Hepatocyte (in vitro differentiated cells): Measurements from ENCODE around the gene ZNF385B.
"Not testable (repeated sequence)": the region's sequence is repeated elsewhere in the genome, so short reads cannot be mapped to it uniquely, and the experiment has no call there.

Source experiments
- EZH2 ChIP-seq: fragments of 200-600 bp; sonication (generic); IDR thresholded peaks from 2 replicates; pipeline ENCODE4 v1.6.1; 2016; ENCODE audit warnings: antibody characterized with exemption, mild to moderate bottlenecking, borderline replicate concordance
- EZH2phosphoT487 ChIP-seq: fragments of 200-600 bp; sonication (generic); IDR thresholded peaks from one replicate; pipeline ENCODE4 v1.6.1; 2018; ENCODE audit warnings: antibody characterized with exemption, mild to moderate bottlenecking, low read depth, moderate library complexity; ENCODE audit not compliant: unreplicated experiment, severe bottlenecking
- TF ChIP-seq, protein P1 (sequence below): fragments of 200-600 bp; sonication (generic); IDR thresholded peaks from 2 replicates; pipeline ENCODE4 v1.5.1; 2016; ENCODE audit warnings: antibody characterized with exemption, mild to moderate bottlenecking; ENCODE audit not compliant: poor library complexity

DNA sequence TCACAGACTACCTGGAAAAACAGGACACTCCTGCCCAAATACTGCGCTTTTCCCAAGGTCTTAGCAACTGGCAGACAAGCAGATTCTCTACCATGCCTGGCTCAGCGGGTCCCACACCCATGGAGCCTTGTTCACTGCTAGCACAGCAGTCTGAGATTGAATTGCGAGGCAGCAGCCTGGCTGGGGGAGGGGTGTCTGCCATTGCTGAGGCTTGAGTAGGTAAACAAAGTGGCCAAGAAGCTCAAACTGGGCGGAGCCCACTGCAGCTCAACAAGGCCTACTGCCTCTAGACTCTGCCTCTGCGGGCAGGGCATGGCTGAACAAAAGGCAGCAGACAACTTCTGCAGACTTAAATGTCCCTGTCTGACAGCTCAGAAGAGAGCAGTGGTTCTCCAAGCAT is 231.6 kb downstream of the ZNF385B start:
- TF ChIP-seq, protein P1, sequence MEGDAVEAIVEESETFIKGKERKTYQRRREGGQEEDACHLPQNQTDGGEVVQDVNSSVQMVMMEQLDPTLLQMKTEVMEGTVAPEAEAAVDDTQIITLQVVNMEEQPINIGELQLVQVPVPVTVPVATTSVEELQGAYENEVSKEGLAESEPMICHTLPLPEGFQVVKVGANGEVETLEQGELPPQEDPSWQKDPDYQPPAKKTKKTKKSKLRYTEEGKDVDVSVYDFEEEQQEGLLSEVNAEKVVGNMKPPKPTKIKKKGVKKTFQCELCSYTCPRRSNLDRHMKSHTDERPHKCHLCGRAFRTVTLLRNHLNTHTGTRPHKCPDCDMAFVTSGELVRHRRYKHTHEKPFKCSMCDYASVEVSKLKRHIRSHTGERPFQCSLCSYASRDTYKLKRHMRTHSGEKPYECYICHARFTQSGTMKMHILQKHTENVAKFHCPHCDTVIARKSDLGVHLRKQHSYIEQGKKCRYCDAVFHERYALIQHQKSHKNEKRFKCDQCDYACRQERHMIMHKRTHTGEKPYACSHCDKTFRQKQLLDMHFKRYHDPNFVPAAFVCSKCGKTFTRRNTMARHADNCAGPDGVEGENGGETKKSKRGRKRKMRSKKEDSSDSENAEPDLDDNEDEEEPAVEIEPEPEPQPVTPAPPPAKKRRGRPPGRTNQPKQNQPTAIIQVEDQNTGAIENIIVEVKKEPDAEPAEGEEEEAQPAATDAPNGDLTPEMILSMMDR: not testable (repeated sequence)
- TF ChIP-seq EZH2, EZH2phosphoT487: not testable (repeated sequence)
